Esophagus muscularis mucosa (tissue), 3 donors: Measurements from ENCODE around the gene NFIB.

Experiments
- CTCF ChIP-seq, 3 experiments: fragments of 200-600 bp in 2 of 3; fragments of 450-650 bp in 1 of 3; sonication (generic) in 2 of 3; IDR thresholded peaks; one replicate each; pipeline ENCODE4 v1.5.1; 2017 to 2019; ENCODE audit warnings: antibody characterized with exemption in 3 of 3, mild to moderate bottlenecking in 2 of 3, moderate library complexity in 1 of 3
- POLR2A ChIP-seq: fragments of 450-650 bp; IDR thresholded peaks from one replicate; pipeline ENCODE4 v1.6.1; 2017; ENCODE audit warnings: antibody characterized with exemption, moderate library complexity, mild to moderate bottlenecking, low read depth

- TF ChIP-seq POLR2A (no peak), CTCF (IDR thresholded peaks at IDR 0.05) (no peak)
Measured at GRCh38 chr9:14301583-14302021, 12.3 kb downstream of the NFIB start.
